Mesenchymal stem cell (in vitro differentiated cells and primary cell): ENCODE results near the gene NANOS3.
"Not testable (repeated sequence)": the region's sequence is repeated elsewhere in the genome, so short reads cannot be mapped to it uniquely, and the experiment has no call there.

Source experiments
- DNase-seq: peaks from one replicate; pipeline ENCODE4 v3.0.0-alpha.2; 2013
- H2AFZ ChIP-seq: one replicate; pipeline ENCODE4 v1.6.1; 2013; ENCODE audit warnings: low read depth, mild to moderate bottlenecking, control low read depth, inconsistent platforms, low read length, moderate library complexity
- H2AK5ac ChIP-seq: 2 replicates; pipeline ENCODE4 v1.6.1; 2013; ENCODE audit warnings: low read length, moderate library complexity, mild to moderate bottlenecking, inconsistent platforms; ENCODE audit not compliant: severe bottlenecking
- H2BK120ac ChIP-seq: one replicate; pipeline ENCODE4 v1.6.1; 2013; ENCODE audit warnings: low read depth, mild to moderate bottlenecking, inconsistent platforms, low read length, moderate library complexity
- H2BK12ac ChIP-seq, 2 experiments: one replicate each; pipeline ENCODE4 v1.6.1; 2013; ENCODE audit warnings: inconsistent platforms in 2 of 2, low read length in 2 of 2, mild to moderate bottlenecking in 2 of 2, moderate library complexity in 2 of 2, control low read depth in 1 of 2
- H2BK15ac ChIP-seq: one replicate; pipeline ENCODE4 v1.6.1; 2013; ENCODE audit warnings: mild to moderate bottlenecking, low read depth, inconsistent platforms; ENCODE audit not compliant: poor library complexity, severe bottlenecking
- H2BK5ac ChIP-seq: 2 replicates; pipeline ENCODE4 v1.6.1; 2013; ENCODE audit warnings: low read depth, mild to moderate bottlenecking, low read length, control low read depth, inconsistent platforms; ENCODE audit not compliant: poor library complexity, severe bottlenecking
- H3K14ac ChIP-seq, 2 experiments: one replicate each; pipeline ENCODE4 v1.6.1; 2013; ENCODE audit warnings: inconsistent platforms in 2 of 2, low read length in 2 of 2, control low read depth in 1 of 2, mild to moderate bottlenecking in 1 of 2, moderate library complexity in 1 of 2
- H3K18ac ChIP-seq, 2 experiments: one replicate each; pipeline ENCODE4 v1.6.1; 2013; ENCODE audit warnings: inconsistent platforms in 2 of 2, low read length in 2 of 2, control low read depth in 1 of 2, low read depth in 1 of 2, mild to moderate bottlenecking in 1 of 2
- H3K23ac ChIP-seq, 2 experiments: one replicate each; pipeline ENCODE4 v1.6.1; 2013; ENCODE audit warnings: inconsistent platforms in 2 of 2, low read length in 2 of 2, mild to moderate bottlenecking in 2 of 2, moderate library complexity in 2 of 2, control low read depth in 1 of 2
- H3K27ac ChIP-seq: 2 replicates; pipeline ENCODE4 v1.5.1; 2013; ENCODE audit warnings: mild to moderate bottlenecking, moderate library complexity, low read length, control low read depth, inconsistent platforms; ENCODE audit not compliant: poor library complexity, severe bottlenecking
- H3K27me3 ChIP-seq, 2 experiments: 2 replicates each; pipeline versions ENCODE4 v1.6.1 to v1.7.0; 2013; ENCODE audit warnings: low read length in 2 of 2, mild to moderate bottlenecking in 2 of 2, moderate library complexity in 2 of 2, control low read depth in 1 of 2, inconsistent platforms in 1 of 2; ENCODE audit not compliant: control insufficient read depth in 1 of 2, insufficient read depth in 1 of 2
- H3K36me3 ChIP-seq, 2 experiments: 2 replicates each; pipeline versions ENCODE4 v1.6.1 to v1.7.0; 2013; ENCODE audit warnings: low read length in 2 of 2, control low read depth in 1 of 2, inconsistent platforms in 1 of 2, low read depth in 1 of 2, mild to moderate bottlenecking in 1 of 2; ENCODE audit not compliant: insufficient read depth in 2 of 2, control insufficient read depth in 1 of 2
- H3K4ac ChIP-seq, 2 experiments: one replicate each; pipeline ENCODE4 v1.6.1; 2013; ENCODE audit warnings: inconsistent platforms in 2 of 2, low read length in 2 of 2, mild to moderate bottlenecking in 2 of 2, moderate library complexity in 2 of 2, control low read depth in 1 of 2, low read depth in 1 of 2
- H3K4me1 ChIP-seq: 2 replicates; pipeline ENCODE4 v1.6.1; 2013; ENCODE audit warnings: low read depth, low read length, control low read depth; ENCODE audit not compliant: control insufficient read depth, insufficient read depth
- H3K4me2 ChIP-seq: 2 replicates; pipeline ENCODE4 v1.6.1; 2013; ENCODE audit warnings: low read length, mild to moderate bottlenecking, inconsistent platforms; ENCODE audit not compliant: poor library complexity, severe bottlenecking
- H3K4me3 ChIP-seq, 2 experiments: 2 replicates each; pipeline versions ENCODE4 v1.5.1 to v1.7.0; 2013; ENCODE audit warnings: low read length in 2 of 2, mild to moderate bottlenecking in 2 of 2, control low read depth in 1 of 2, low read depth in 1 of 2; ENCODE audit not compliant: insufficient read depth in 1 of 2
- H3K79me1 ChIP-seq: replicated peaks from 2 replicates; pipeline ENCODE4 v1.6.1; 2013; ENCODE audit warnings: mild to moderate bottlenecking, control low read depth, low read length, inconsistent platforms; ENCODE audit not compliant: poor library complexity, severe bottlenecking
- H3K9ac ChIP-seq: 2 replicates; pipeline ENCODE4 v1.7.0; 2013; ENCODE audit warnings: mild to moderate bottlenecking, low read length, moderate library complexity
- H3K9me3 ChIP-seq: 2 replicates; pipeline ENCODE4 v1.7.0; 2013; ENCODE audit warnings: mild to moderate bottlenecking, low read length; ENCODE audit not compliant: control insufficient read depth
- H4K8ac ChIP-seq: one replicate; pipeline ENCODE4 v1.6.1; 2013; ENCODE audit warnings: inconsistent platforms, mild to moderate bottlenecking, low read length, moderate library complexity
- H4K91ac ChIP-seq: one replicate; pipeline ENCODE4 v1.6.1; 2013; ENCODE audit warnings: mild to moderate bottlenecking, low read length, inconsistent platforms
- WGBS: methylation state at CpG from one replicate; pipeline ENCODE4 v1.1.7; 2013; ENCODE audit warnings: mixed read lengths; 5-methylcytosine and 5-hydroxymethylcytosine counted together

NANOS3 gene

DNA sequence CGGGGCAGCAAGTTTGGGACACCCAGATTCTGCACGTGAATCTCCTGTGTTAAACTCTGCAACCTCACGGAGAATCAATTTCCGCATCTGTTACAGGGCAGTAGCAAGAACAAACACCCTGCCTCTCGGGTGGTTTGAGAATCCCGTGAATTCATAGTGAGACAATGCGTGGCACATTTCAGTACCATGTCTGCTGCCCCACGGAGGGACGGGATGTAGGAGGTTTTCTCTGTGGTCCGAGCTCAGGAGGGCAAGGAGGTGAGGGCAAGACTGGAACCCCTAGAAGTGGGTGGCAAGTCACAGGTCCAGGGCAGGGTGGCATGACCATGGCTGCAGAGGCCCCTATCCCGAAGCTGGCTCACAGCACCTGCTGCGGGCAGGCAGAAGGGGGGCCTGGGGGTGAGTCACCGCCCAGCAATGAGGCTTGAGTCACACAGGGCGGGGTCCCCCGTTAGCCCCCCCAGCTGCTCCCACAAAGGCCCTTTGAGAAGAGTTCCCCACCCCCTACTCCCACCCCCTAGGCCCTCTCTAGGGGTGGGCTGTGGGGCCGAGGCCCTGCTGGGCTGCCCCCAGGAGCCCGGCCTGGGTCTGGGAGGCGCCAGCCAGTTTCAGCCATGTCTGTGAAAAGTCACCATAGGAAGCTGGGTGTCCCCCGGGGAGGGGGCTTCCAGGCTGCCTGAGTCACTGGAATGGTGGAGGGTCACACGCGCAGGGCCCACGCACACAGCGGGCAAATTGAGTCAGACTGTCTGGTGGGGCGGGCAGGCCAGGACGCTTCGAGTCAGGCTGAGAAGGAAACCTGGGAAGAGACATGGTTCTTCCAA lies 25.8 kb upstream of the NANOS3 start:
- Histone ChIP-seq H3K18ac (peak overlapping the region; percentile 98 to 99), H2BK15ac (peak overlapping the region; percentile 97), H2BK120ac (peak overlapping the region; percentile 90), H2AK5ac (peak overlapping the region; percentile 92), H4K91ac (peak overlapping the region; percentile 87), H2BK5ac (peak overlapping the region; percentile 100), H3K36me3 (no peaks in the 10 kb centered on the region), H3K27ac (peak overlapping the region; percentile 97), H3K4me2 (peak overlapping the region; percentile 62), H3K27me3 (no peaks in the 10 kb centered on the region), H4K8ac (peak overlapping the region; percentile 99), H3K79me1 (peaks cover 2% of the 10 kb centered on the region), H3K9ac (peak overlapping the region; percentile 99), H3K14ac (peak overlapping the region in 1 of 2 experiments; percentile 0), H3K23ac (peak overlapping the region in 1 of 2 experiments; percentile 27), H3K4ac (peak overlapping the region; percentile 98 to 99), H3K4me1 (peaks cover 50% of the 10 kb centered on the region), H2BK12ac (peak overlapping the region; percentile 75 to 100), H2AFZ (peak overlapping the region; percentile 36), H3K9me3 (no peaks in the 10 kb centered on the region), H3K4me3 (peak overlapping the region in 1 of 2 experiments; percentile 79)
- 7% methylated on average over 22 of the region's 26 CpGs for WGBS
- DNase-seq, result peak; percentile 96

DNA sequence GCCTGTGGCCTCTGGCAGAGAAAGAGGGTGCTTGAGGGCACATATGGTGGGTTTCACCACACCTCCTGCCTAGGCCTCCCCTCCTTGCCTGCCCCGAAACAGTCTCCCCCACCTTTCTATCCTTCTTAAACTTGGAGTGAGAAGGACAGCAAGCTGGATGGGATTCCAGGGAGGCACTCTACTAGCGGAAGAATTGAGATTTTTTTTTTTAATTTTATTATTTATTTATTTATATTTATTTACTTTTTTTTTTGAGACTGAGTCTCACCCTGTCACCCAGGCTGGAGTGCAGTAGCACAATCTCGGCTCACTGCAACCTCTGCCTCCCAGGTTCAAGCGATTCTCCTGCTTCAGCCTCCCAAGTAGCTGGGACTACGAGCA lies 25.2 kb upstream of the NANOS3 start:
- Histone ChIP-seq H2BK12ac (peak overlapping the region; percentile 75 to 100), H2AK5ac (peak overlapping the region; percentile 92), H3K9ac (peak overlapping the region; percentile 99), H3K4ac (peak overlapping the region; percentile 39 to 99), H2BK5ac (peak overlapping the region; percentile 100), H4K91ac (peak overlapping the region; percentile 87), H3K27ac (peak overlapping the region; percentile 97), H4K8ac (peak overlapping the region; percentile 99), H2BK120ac (peak overlapping the region; percentile 90), H2AFZ (peak overlapping the region; percentile 36), H3K4me1 (peaks cover 44% of the 10 kb centered on the region), H3K4me3 (peak overlapping the region in 1 of 2 experiments; percentile 47), H3K18ac (peak overlapping the region; percentile 98 to 99)
- 81% methylated on average over 3 of the region's 5 CpGs for WGBS
- H3K4me2 ChIP-seq, H3K27me3 ChIP-seq, H2BK15ac ChIP-seq, H3K23ac ChIP-seq, H3K9me3 ChIP-seq, DNase-seq, H3K36me3 ChIP-seq, H3K14ac ChIP-seq, H3K79me1 ChIP-seq: not testable (repeated sequence)

DNA sequence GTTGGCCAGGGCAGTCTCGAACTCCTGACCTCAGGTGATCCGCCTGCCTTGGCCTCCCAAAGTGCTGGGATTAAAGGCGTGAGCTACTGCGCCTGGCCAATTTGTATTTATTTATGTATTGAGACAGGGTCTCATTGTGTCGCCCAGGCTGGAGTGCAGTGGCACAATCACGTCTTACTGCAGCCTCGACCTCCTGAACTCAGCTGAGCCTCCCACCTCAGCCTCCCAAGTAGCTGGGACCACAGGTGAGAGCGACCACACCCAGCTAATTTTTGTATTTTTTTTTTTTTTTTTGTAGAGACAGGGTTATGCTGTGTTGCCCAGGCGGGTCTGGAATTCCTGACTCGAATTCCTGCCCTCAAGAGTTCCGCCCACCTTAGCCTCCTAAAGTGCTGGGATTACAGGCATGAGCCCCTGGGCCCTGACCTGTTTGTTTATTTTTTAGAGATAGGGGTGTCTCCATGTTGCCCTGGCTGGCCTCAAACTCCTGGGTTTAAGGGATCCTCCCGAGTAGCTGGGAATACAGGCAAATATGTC lies 24.7 kb upstream of the NANOS3 start:
- peak overlapping the region; percentile 99 for H3K9ac ChIP-seq
- peak overlapping the region; percentile 98 for H2AK5ac ChIP-seq
- 74% methylated on average over 10 of the region's 12 CpGs for WGBS
- not testable (repeated sequence) for H3K79me1 ChIP-seq, H3K4me2 ChIP-seq, H3K23ac ChIP-seq, H3K36me3 ChIP-seq, DNase-seq, H4K91ac ChIP-seq, H3K14ac ChIP-seq, H3K27me3 ChIP-seq, H3K9me3 ChIP-seq, H2BK15ac ChIP-seq, H3K4me3 ChIP-seq, H2AFZ ChIP-seq
- H2BK120ac ChIP-seq, result peak overlapping the region; percentile 79
- peaks cover 39% of the 10 kb centered on the region for H3K4me1 ChIP-seq
- peak overlapping the region in 1 of 2 experiments; percentile 54 for H3K18ac ChIP-seq
- H3K4ac ChIP-seq, result peak overlapping the region in 1 of 2 experiments; percentile 39
- H4K8ac ChIP-seq, result peak overlapping the region; percentile 60
- H3K27ac ChIP-seq, result peak overlapping the region; percentile 97
- H2BK5ac ChIP-seq, result peak overlapping the region; percentile 9
- peak overlapping the region; percentile 75 to 97 for H2BK12ac ChIP-seq

DNA sequence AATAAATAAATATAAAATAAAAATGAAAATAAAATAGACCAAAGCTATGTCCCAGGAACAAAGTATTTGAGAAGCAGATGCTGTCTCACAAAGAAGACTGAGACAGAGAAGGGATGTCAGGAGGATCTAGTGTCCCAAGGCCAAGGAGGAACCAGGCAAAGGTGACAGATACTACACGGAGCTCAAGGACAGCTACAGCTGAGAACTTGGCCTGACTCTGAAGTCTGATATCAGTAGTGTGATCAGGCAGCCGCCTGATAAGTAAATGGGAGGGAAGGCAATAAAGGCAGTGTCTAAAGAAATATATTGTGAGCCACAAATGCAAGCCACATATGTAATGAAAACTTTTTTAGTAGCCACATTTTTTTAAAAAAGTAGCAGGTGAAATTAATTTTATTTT lies 20.4 kb upstream of the NANOS3 start:
- H3K23ac ChIP-seq, result no peak overlapping the region
- DNase-seq, result no peak
- no peaks in the 10 kb centered on the region for H3K36me3 ChIP-seq
- H4K91ac ChIP-seq, result peak overlapping the region; percentile 39
- H2BK120ac ChIP-seq, result no peak overlapping the region
- H2BK15ac ChIP-seq, result no peak overlapping the region
- no peak overlapping the region for H2AFZ ChIP-seq
- H3K4me1 ChIP-seq, result peaks cover 20% of the 10 kb centered on the region
- 66% methylated on average over 2 of the region's 2 CpGs for WGBS
- no peak overlapping the region for H3K27ac ChIP-seq
- H3K18ac ChIP-seq, result no peak overlapping the region
- no peak overlapping the region for H2BK5ac ChIP-seq
- peak overlapping the region; percentile 44 for H2AK5ac ChIP-seq
- H3K79me1 ChIP-seq, result peaks cover under 1% of the 10 kb centered on the region
- H4K8ac ChIP-seq, result no peak overlapping the region
- no peaks in the 10 kb centered on the region for H3K27me3 ChIP-seq
- H3K4ac ChIP-seq, result no peak overlapping the region
- H3K9me3 ChIP-seq, result no peaks in the 10 kb centered on the region
- H3K4me2 ChIP-seq, result no peak overlapping the region
- no peak overlapping the region for H3K9ac ChIP-seq
- H2BK12ac ChIP-seq, result peak overlapping the region in 1 of 2 experiments; percentile 51
- H3K4me3 ChIP-seq, result no peak overlapping the region
- no peak overlapping the region for H3K14ac ChIP-seq
